Activated naive CD4-positive, alpha-beta T cell treated with anti-CD3 and anti-CD28 coated beads, Interleukin-2, amount 10 ng/mL, durations not matched to agents 7 days and 5 days (primary cell): Measurements from ENCODE around the gene TEX2.
A peak's percentile ranks its signal among the peaks of the same experiment; 100 is the strongest.

Experiments
- CTCF ChIA-PET: fragments of 350-600 bp; sonication (Branson Sonifier 250); formaldehyde crosslinking; loops from one replicate; lab custom pipeline; 2021; ENCODE audit warnings: antibody characterized with exemption; lab: Charles Lee
- DNase-seq: peaks from one replicate; pipeline ENCODE4 v3.0.0-alpha.2; 2020
- H3K27ac Mint-ChIP-seq: one replicate; pipeline ENCODE4 v1.8.0; 2021; ENCODE audit warnings: mild to moderate bottlenecking, moderate library complexity, mixed read lengths
- H3K27me3 Mint-ChIP-seq: one replicate; pipeline ENCODE4 v1.8.0; 2021; ENCODE audit warnings: mild to moderate bottlenecking, mixed read lengths
- H3K36me3 Mint-ChIP-seq: one replicate; pipeline ENCODE4 v1.8.0; 2021; ENCODE audit warnings: mixed read lengths
- H3K4me1 Mint-ChIP-seq: one replicate; pipeline ENCODE4 v1.8.0; 2021; ENCODE audit warnings: mixed read lengths
- H3K4me3 Mint-ChIP-seq: one replicate; pipeline ENCODE4 v1.8.0; 2021; ENCODE audit warnings: mild to moderate bottlenecking, moderate library complexity, mixed read lengths
- H3K9me3 Mint-ChIP-seq: one replicate; pipeline ENCODE4 v1.8.0; 2021; ENCODE audit warnings: mixed read lengths

TEX2 gene

GRCh38 chr17:64109400-64109799 lies 153.7 kb downstream of the TEX2 start:
- H3K4me3 Mint-ChIP-seq, result no peak overlapping the region
- H3K27ac Mint-ChIP-seq, result no peak overlapping the region
- H3K27me3 Mint-ChIP-seq, result no peaks in the 10 kb centered on the region
- H3K36me3 Mint-ChIP-seq, result peaks cover 26% of the 10 kb centered on the region
- CTCF ChIA-PET, result no interaction called here
- H3K4me1 Mint-ChIP-seq, result peaks cover 41% of the 10 kb centered on the region
- H3K9me3 Mint-ChIP-seq, result no peaks in the 10 kb centered on the region
- DNase-seq, result no peak

GRCh38 chr17:64107500-64108236 lies 155.4 kb downstream of the TEX2 start:
- H3K27ac Mint-ChIP-seq, result no peak overlapping the region
- DNase-seq, result no peak
- H3K27me3 Mint-ChIP-seq, result no peaks in the 10 kb centered on the region
- H3K36me3 Mint-ChIP-seq, result peaks cover 25% of the 10 kb centered on the region
- H3K4me1 Mint-ChIP-seq, result peaks cover 51% of the 10 kb centered on the region
- H3K9me3 Mint-ChIP-seq, result no peaks in the 10 kb centered on the region
- no peak overlapping the region for H3K4me3 Mint-ChIP-seq
- CTCF ChIA-PET, result interaction anchor here (1.6 kb wide), 1 partner anchor 43 kb away, joined by 4 read pairs; no protein-coding TSS in a partner anchor

- peaks cover 21% of the 10 kb centered on the region for H3K36me3 Mint-ChIP-seq
- no peaks in the 10 kb centered on the region for H3K9me3 Mint-ChIP-seq
- CTCF ChIA-PET, result no interaction called here
- no peak for DNase-seq
- H3K27ac Mint-ChIP-seq, result peak overlapping the region; percentile 71
- peaks cover 55% of the 10 kb centered on the region for H3K4me1 Mint-ChIP-seq
- no peak overlapping the region for H3K4me3 Mint-ChIP-seq
- no peaks in the 10 kb centered on the region for H3K27me3 Mint-ChIP-seq
These were observed 156.1 kb downstream of the TEX2 start for GRCh38 chr17:64106918-64107317.

GRCh38 chr17:64103391-64104364 lies 159.4 kb downstream of the TEX2 start:
- Mint-ChIP-seq H3K36me3 (peaks cover 20% of the 10 kb centered on the region), H3K4me3 (no peak overlapping the region), H3K27me3 (no peaks in the 10 kb centered on the region), H3K27ac (no peak overlapping the region), H3K4me1 (peaks cover 51% of the 10 kb centered on the region), H3K9me3 (no peaks in the 10 kb centered on the region)
- CTCF ChIA-PET, result interaction anchor here (0.8 to 1.0 kb wide), 2 partner anchors 12 to 73 kb away, joined by 3 read pairs; no protein-coding TSS in a partner anchor
- no peak for DNase-seq

- Mint-ChIP-seq H3K36me3 (peaks cover 25% of the 10 kb centered on the region), H3K4me3 (no peak overlapping the region), H3K9me3 (no peaks in the 10 kb centered on the region), H3K27ac (no peak overlapping the region), H3K27me3 (no peaks in the 10 kb centered on the region), H3K4me1 (peaks cover 50% of the 10 kb centered on the region)
- CTCF ChIA-PET, result interaction anchor here (0.8 to 1.3 kb wide), 3 partner anchors 11 to 72 kb away, joined by 3 to 4 read pairs (median 3); no protein-coding TSS in a partner anchor
- no peak for DNase-seq
These were observed 160.3 kb downstream of the TEX2 start for GRCh38 chr17:64102627-64103390.

GRCh38 chr17:64099543-64099942 lies 163.5 kb downstream of the TEX2 start:
- CTCF ChIA-PET, result no interaction called here

More at GRCh38 chr17:64099543-64099942, 163.5 kb downstream of the TEX2 start:
- DNase-seq, result no peak
- Mint-ChIP-seq H3K4me3 (no peak overlapping the region), H3K36me3 (peaks cover 47% of the 10 kb centered on the region), H3K27me3 (no peaks in the 10 kb centered on the region), H3K27ac (no peak overlapping the region), H3K9me3 (no peaks in the 10 kb centered on the region), H3K4me1 (peaks cover 53% of the 10 kb centered on the region)
